CD14-positive monocyte (primary cell): ENCODE measurements around the gene WLS. TPM values are rescaled to one million over a fixed set of nuclear protein-coding genes. Genes with fewer than 3 reads are reported as not detected.
A peak's percentile ranks its signal among the peaks of the same experiment; 100 is the strongest.

Experiments used
- DNase-seq, 3 donors: peaks; one replicate each; pipeline ENCODE4 v3.0.0-alpha.2; 2011 to 2022
- H2AFZ ChIP-seq: 2 replicates; pipeline ENCODE4 v1.6.0; 2012; ENCODE audit warnings: mild to moderate bottlenecking, low read depth, low read length, inconsistent platforms; ENCODE audit not compliant: insufficient read depth, poor library complexity, severe bottlenecking
- H3K27ac ChIP-seq, 2 donors: 1 replicate in 1 of 2; 2 replicates in 1 of 2; pipeline ENCODE4 v1.5.1; 2012 to 2013; ENCODE audit warnings: low read length in 2 of 2, control low read depth in 1 of 2, inconsistent platforms in 1 of 2, low read depth in 1 of 2, mild to moderate bottlenecking in 1 of 2
- H3K27me3 ChIP-seq, 2 donors: one replicate each; pipeline versions ENCODE4 v1.6.0 to v1.6.1; 2011 to 2013; ENCODE audit warnings: low read length in 2 of 2; ENCODE audit not compliant: control insufficient read depth in 2 of 2, insufficient read depth in 2 of 2
- H3K36me3 ChIP-seq, 2 donors: replicated peaks in 1 of 2; 1 replicate in 1 of 2; 2 replicates in 1 of 2; pipeline versions ENCODE4 v1.5.1 to v1.6.1; 2012 to 2013; ENCODE audit warnings: low read length in 2 of 2, control low read depth in 1 of 2, inconsistent platforms in 1 of 2, mild to moderate bottlenecking in 1 of 2; ENCODE audit not compliant: insufficient read depth in 2 of 2, control insufficient read depth in 1 of 2
- H3K4me1 ChIP-seq, 2 donors: 1 replicate in 1 of 2; 2 replicates in 1 of 2; pipeline versions ENCODE4 v1.5.1 to v1.6.1; 2012 to 2013; ENCODE audit warnings: low read length in 2 of 2, control low read depth in 1 of 2, inconsistent platforms in 1 of 2, mild to moderate bottlenecking in 1 of 2, moderate library complexity in 1 of 2; ENCODE audit not compliant: insufficient read depth in 2 of 2, control insufficient read depth in 1 of 2
- H3K4me2 ChIP-seq: replicated peaks from 2 replicates; pipeline ENCODE3; 2012; ENCODE audit warnings: low read length, moderate library complexity, mild to moderate bottlenecking; ENCODE audit not compliant: poor library complexity, severe bottlenecking; ENCODE audit errors: extremely low read depth
- H3K4me3 ChIP-seq, 3 experiments: fragments of 200-600 bp in 1 of 3; sonication (generic) in 1 of 3; replicated peaks in 1 of 3; 1 replicate in 2 of 3; 2 replicates in 1 of 3; pipeline ENCODE4 v1.5.1; 2011 to 2013; ENCODE audit warnings: low read length in 3 of 3, mild to moderate bottlenecking in 3 of 3, control low read depth in 2 of 3, low read depth in 2 of 3, inconsistent platforms in 1 of 3, moderate library complexity in 1 of 3
- H3K79me2 ChIP-seq: 2 replicates; pipeline ENCODE4 v1.6.0; 2012; ENCODE audit warnings: mild to moderate bottlenecking, control low read depth, inconsistent platforms, low read length, moderate library complexity; ENCODE audit not compliant: insufficient read depth
- H3K9ac ChIP-seq: 2 replicates; pipeline ENCODE4 v1.6.0; 2017; ENCODE audit warnings: low read length, mild to moderate bottlenecking; ENCODE audit not compliant: insufficient read depth, poor library complexity, severe bottlenecking
- H3K9me3 ChIP-seq, 2 donors: replicated peaks in 1 of 2; 1 replicate in 1 of 2; 2 replicates in 1 of 2; pipeline versions ENCODE4 v1.5.1 to v1.6.1; 2012 to 2013; ENCODE audit warnings: low read length in 2 of 2, control low read depth in 1 of 2; ENCODE audit not compliant: control insufficient read depth in 1 of 2, insufficient read depth in 1 of 2
- H4K20me1 ChIP-seq: 2 replicates; pipeline ENCODE4 v1.6.0; 2012; ENCODE audit warnings: mild to moderate bottlenecking, low read length, control low read depth, moderate library complexity; ENCODE audit not compliant: insufficient read depth
- H3K27ac Mint-ChIP-seq, 7 donors: one replicate each; pipeline ENCODE4 v1.8.0; 2020; ENCODE audit warnings: mild to moderate bottlenecking in 7 of 7, mixed read lengths in 7 of 7, moderate library complexity in 6 of 7, inconsistent platforms in 2 of 7
- H3K27me3 Mint-ChIP-seq, 3 donors: one replicate each; pipeline ENCODE4 v1.8.0; 2021 to 2022; ENCODE audit warnings: low read depth in 3 of 3, mild to moderate bottlenecking in 3 of 3, mixed read lengths in 3 of 3, moderate library complexity in 3 of 3, inconsistent platforms in 1 of 3
- H3K36me3 Mint-ChIP-seq, 2 donors: one replicate each; pipeline ENCODE4 v1.8.0; 2020; ENCODE audit warnings: mixed read lengths in 2 of 2, inconsistent platforms in 1 of 2, mild to moderate bottlenecking in 1 of 2
- H3K4me1 Mint-ChIP-seq: one replicate; pipeline ENCODE4 v1.8.0; 2020; ENCODE audit warnings: mild to moderate bottlenecking, mixed read lengths
- H3K4me3 Mint-ChIP-seq, 2 donors: one replicate each; pipeline ENCODE4 v1.8.0; 2020; ENCODE audit warnings: mild to moderate bottlenecking in 2 of 2, mixed read lengths in 2 of 2, moderate library complexity in 1 of 2
- H3K9me3 Mint-ChIP-seq, 7 donors: one replicate each; pipeline ENCODE4 v1.8.0; 2020 to 2022; ENCODE audit warnings: mixed read lengths in 7 of 7, mild to moderate bottlenecking in 6 of 7, moderate library complexity in 6 of 7, inconsistent platforms in 2 of 7
- CTCF ChIP-seq: fragments of 200-600 bp; IDR thresholded peaks from one replicate; pipeline ENCODE4 v1.8.0; 2022; ENCODE audit warnings: antibody characterized with exemption, mild to moderate bottlenecking
- WGBS: methylation state at CpG from one replicate; pipeline ENCODE4 v1.1.5; 2013; ENCODE audit warnings: missing lambda C conversion rate; ENCODE audit not compliant: insufficient coverage; 5-methylcytosine and 5-hydroxymethylcytosine counted together
- intact Hi-C, 2 donors: fragments of 100-400 bp; cut with micrococcal nuclease; formaldehyde crosslinking; loops; one replicate each; pipeline versions ENCODE4 v1.15.0 to v1.15.1; 2023
- polyA plus RNA-seq, 3 donors: library from polyadenylated mRNA; depleted of rRNA in 1 of 3; unstranded in 2 of 3; stranded (reverse) in 1 of 3; fragments of 300-500 nt in 2 of 3; fragments of >200 nt in 1 of 3; fragmentation: Illumina TruSeq in 2 of 3; gene quantifications; 1 replicate in 2 of 3; 2 replicates in 1 of 3; pipeline ENCODE4 v1.2.3, GENCODE V29; 2012 to 2021

The WLS gene
- polyA plus RNA-seq, 3 donors = 29.8 to 46.3 (median 34.6) TPM

- Mint-ChIP-seq H3K4me3 (no peak overlapping the region), H3K36me3 (peaks cover 2 to 14% of the 10 kb centered on the region in 2 donors), H3K27ac (no peak overlapping the region), H3K4me1 (peaks cover 59% of the 10 kb centered on the region), H3K9me3 (peaks cover 0 to 4% (median 0%) of the 10 kb centered on the region in 7 donors), H3K27me3 (peaks cover 1 to 8% (median 5%) of the 10 kb centered on the region in 3 donors)
- no peak for DNase-seq
- intact Hi-C loops = no loop called here
- no peak overlapping the region for H3K4me3 ChIP-seq
- no peak overlapping the region for H2AFZ ChIP-seq
- peaks cover 35 to 37% of the 10 kb centered on the region in 2 donors for H3K4me1 ChIP-seq
- H3K9me3 ChIP-seq = no peaks in the 10 kb centered on the region
- peaks cover 8% of the 10 kb centered on the region for H3K79me2 ChIP-seq
- no peak for TF ChIP-seq CTCF
- no peak overlapping the region for H3K27ac ChIP-seq
- no peak overlapping the region for H3K9ac ChIP-seq
- WGBS = no CpG with 5 or more reads among the region's 2 CpGs
- peaks cover 15% of the 10 kb centered on the region for H4K20me1 ChIP-seq
- no peaks in the 10 kb centered on the region for H3K27me3 ChIP-seq
- no peaks in the 10 kb centered on the region for H3K36me3 ChIP-seq
- H3K4me2 ChIP-seq = no peak overlapping the region
Measured at GRCh38 chr1:68210829-68211228, 21.5 kb downstream of the WLS start.

- Histone ChIP-seq H3K4me3 (no peak overlapping the region), H2AFZ (no peak overlapping the region), H3K4me2 (no peak overlapping the region), H4K20me1 (peaks cover 17% of the 10 kb centered on the region), H3K27ac (peak overlapping the region in 1 of 2 donors; percentile 42), H3K4me1 (peaks cover 35 to 37% of the 10 kb centered on the region in 2 donors), H3K36me3 (no peaks in the 10 kb centered on the region), H3K27me3 (no peaks in the 10 kb centered on the region), H3K9ac (no peak overlapping the region), H3K9me3 (no peaks in the 10 kb centered on the region), H3K79me2 (peaks cover 8% of the 10 kb centered on the region)
- H3K4me3 Mint-ChIP-seq = no peak overlapping the region
- H3K27ac Mint-ChIP-seq = peak overlapping the region in 2 of 7 donors; percentile 21 to 43
- intact Hi-C loops = no loop called here
- H3K9me3 Mint-ChIP-seq = peaks cover 0 to 4% (median 0%) of the 10 kb centered on the region in 7 donors
- peaks cover 61% of the 10 kb centered on the region for H3K4me1 Mint-ChIP-seq
- no peak for TF ChIP-seq CTCF
- peaks cover 1 to 8% (median 5%) of the 10 kb centered on the region in 3 donors for H3K27me3 Mint-ChIP-seq
- DNase-seq = no peak
- peaks cover 9 to 16% of the 10 kb centered on the region in 2 donors for H3K36me3 Mint-ChIP-seq
Measured at GRCh38 chr1:68210027-68210426, 22.3 kb downstream of the WLS start.
